Natural killer cell (primary cell): Measurements from ENCODE around the gene PPP1R12C. TPM values are rescaled to one million over a fixed set of nuclear protein-coding genes. Genes with fewer than 3 reads are reported as not detected.
"Not testable (repeated sequence)": the region's sequence is repeated elsewhere in the genome, so short reads cannot be mapped to it uniquely, and the experiment has no call there.

Experiments
- ATAC-seq, 3 donors: fragments of 150-1000 bp in 2 of 3; fragments of 200-7000 bp in 1 of 3; cut with Tn5 transposase; 1 replicate in 1 of 3; 2 replicates in 2 of 3; pipeline ENCODE4 v1.10.0; 2021; ENCODE audit warnings: mild to moderate bottlenecking in 2 of 3, moderate library complexity in 2 of 3
- DNase-seq, 2 donors: peaks; one replicate each; pipeline versions ENCODE4 v3.0.0 to v3.0.0-alpha.2; 2013 to 2021; ENCODE audit warnings: mixed read lengths in 1 of 2
- H3K27ac ChIP-seq: one replicate; pipeline ENCODE4 v1.5.1; 2013; ENCODE audit warnings: mild to moderate bottlenecking, low read length
- H3K27me3 ChIP-seq: one replicate; pipeline ENCODE4 v1.6.1; 2013; ENCODE audit warnings: low read length; ENCODE audit not compliant: control insufficient read depth, insufficient read depth
- H3K36me3 ChIP-seq: one replicate; pipeline ENCODE4 v1.6.1; 2013; ENCODE audit warnings: low read length; ENCODE audit not compliant: control insufficient read depth, insufficient read depth
- H3K4me1 ChIP-seq: one replicate; pipeline ENCODE4 v1.6.1; 2013; ENCODE audit warnings: low read length; ENCODE audit not compliant: control insufficient read depth, insufficient read depth
- H3K4me3 ChIP-seq: one replicate; pipeline ENCODE4 v1.5.1; 2013; ENCODE audit warnings: low read length
- H3K9me3 ChIP-seq: one replicate; pipeline ENCODE4 v1.6.1; 2013; ENCODE audit warnings: low read length; ENCODE audit not compliant: control insufficient read depth, insufficient read depth
- H3K27ac Mint-ChIP-seq, 2 donors: one replicate each; pipeline ENCODE4 v1.8.0; 2022; ENCODE audit warnings: mild to moderate bottlenecking in 2 of 2, mixed read lengths in 2 of 2, moderate library complexity in 1 of 2
- H3K27me3 Mint-ChIP-seq, 2 donors: one replicate each; pipeline ENCODE4 v1.8.0; 2022; ENCODE audit warnings: low read depth in 2 of 2, mixed read lengths in 2 of 2
- H3K36me3 Mint-ChIP-seq: one replicate; pipeline ENCODE4 v1.8.0; 2022; ENCODE audit warnings: mixed read lengths
- H3K4me1 Mint-ChIP-seq, 2 donors: one replicate each; pipeline ENCODE4 v1.8.0; 2022; ENCODE audit warnings: mixed read lengths in 2 of 2
- H3K4me3 Mint-ChIP-seq: one replicate; pipeline ENCODE4 v1.8.0; 2022; ENCODE audit warnings: mild to moderate bottlenecking, moderate library complexity, mixed read lengths
- H3K9me3 Mint-ChIP-seq, 2 donors: one replicate each; pipeline ENCODE4 v1.8.0; 2022; ENCODE audit warnings: mixed read lengths in 2 of 2
- CTCF ChIP-seq: fragments of 200-600 bp; IDR thresholded peaks from one replicate; pipeline ENCODE4 v1.8.0; 2022; ENCODE audit warnings: antibody characterized with exemption
- WGBS: methylation state at CpG from one replicate; pipeline ENCODE4 v1.1.7; 2013; ENCODE audit warnings: missing lambda C conversion rate; ENCODE audit not compliant: insufficient coverage; 5-methylcytosine and 5-hydroxymethylcytosine counted together
- intact Hi-C: fragments of 100-400 bp; cut with micrococcal nuclease; formaldehyde crosslinking; loops from one replicate; pipeline ENCODE4 v1.14.2; 2022
- total RNA-seq, 4 donors: library from RNA; stranded (reverse); fragments of 120-200 nt in 1 of 4; gene quantifications; one replicate each; pipeline versions ENCODE4 v1.2.3 to v1.2.4, GENCODE V29; 2013 to 2022

Gene PPP1R12C
- total RNA-seq, 3 donors from 2014 or later (not counting 1 experiment from before 2014, with no cell fraction given) = 162 to 178 (median 174) TPM

DNA sequence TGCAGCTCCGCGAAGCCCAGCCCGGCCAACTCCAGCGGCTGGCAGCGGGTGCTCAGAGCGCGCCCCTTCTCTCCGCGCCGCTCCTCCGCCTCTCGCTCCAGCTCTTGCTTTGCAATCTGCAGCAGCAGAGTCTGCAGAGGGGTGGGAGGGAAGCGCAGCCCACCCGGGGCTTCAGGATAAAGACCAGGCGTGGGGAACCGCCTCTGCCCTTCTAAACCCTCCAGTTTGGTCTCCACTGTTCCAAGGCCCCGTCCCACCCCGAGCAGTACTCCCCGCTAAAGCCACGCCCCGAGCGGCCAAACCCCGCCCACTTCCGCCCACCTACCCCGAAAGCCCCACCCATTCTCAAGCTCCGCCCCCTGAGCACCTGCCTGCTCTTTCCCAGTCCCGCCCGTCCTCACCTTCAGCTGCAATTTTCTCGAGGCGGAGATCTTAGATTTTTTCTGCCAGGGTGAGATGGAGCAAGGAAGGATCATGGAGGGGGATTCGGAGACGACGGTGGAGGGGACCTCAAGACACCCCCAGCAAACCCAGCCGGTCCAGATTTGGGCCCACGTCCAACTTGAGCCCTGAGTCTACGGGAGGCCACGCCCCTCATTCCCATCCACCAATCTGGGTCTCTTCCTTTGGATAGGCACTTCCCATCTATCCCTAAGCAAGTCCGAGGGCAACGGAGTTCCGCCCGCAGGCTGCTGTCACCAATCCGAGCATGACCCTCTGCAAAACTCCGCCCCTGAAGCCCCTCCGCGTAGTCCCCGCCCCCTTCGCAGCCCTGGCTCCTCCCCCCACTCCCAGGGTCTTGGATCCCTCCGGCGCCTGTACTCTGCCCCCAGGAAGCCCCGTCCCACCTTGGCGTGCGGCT lies 39.0 kb upstream of the PPP1R12C start:
- ATAC-seq (peak in 2 of 3 donors; percentile 21), DNase-seq (peak in 1 of 2 donors; percentile 56)
- Histone ChIP-seq H3K36me3 (no peaks in the 10 kb centered on the region), H3K4me3 (no peak overlapping the region), H3K27me3 (peaks cover 27% of the 10 kb centered on the region), H3K27ac (no peak overlapping the region), H3K9me3 (peaks cover 7% of the 10 kb centered on the region), H3K4me1 (peaks cover 28% of the 10 kb centered on the region)
- Mint-ChIP-seq H3K4me3 (no peak overlapping the region), H3K27me3 (peaks cover 8 to 21% of the 10 kb centered on the region in 2 donors), H3K9me3 (peaks cover 5 to 6% of the 10 kb centered on the region in 2 donors), H3K27ac (no peak overlapping the region), H3K36me3 (no peaks in the 10 kb centered on the region), H3K4me1 (peaks cover 16 to 40% of the 10 kb centered on the region in 2 donors)
- WGBS = 10% methylated on average over 52 of the region's 52 CpGs
- intact Hi-C loops = loop anchor here (10.0 kb wide), 1 partner anchor 502 kb away; no protein-coding TSS in a partner anchor
- no peak for TF ChIP-seq CTCF

GRCh38 chr19:55155784-55156183 lies 38.3 kb upstream of the PPP1R12C start:
- not testable (repeated sequence) for H3K4me3 Mint-ChIP-seq, H3K4me3 ChIP-seq, H3K9me3 Mint-ChIP-seq, H3K36me3 Mint-ChIP-seq, H3K27ac Mint-ChIP-seq, H3K36me3 ChIP-seq, H3K9me3 ChIP-seq, ATAC-seq, DNase-seq, H3K27ac ChIP-seq
- intact Hi-C loops = loop anchor here (10.0 kb wide), 1 partner anchor 501 kb away; no protein-coding TSS in a partner anchor
- Mint-ChIP-seq H3K27me3 (peaks cover 8 to 21% of the 10 kb centered on the region in 2 donors), H3K4me1 (peaks cover 17 to 39% of the 10 kb centered on the region in 2 donors)
- WGBS = 4% methylated on average over 5 of the region's 5 CpGs
- Histone ChIP-seq H3K4me1 (peaks cover 24% of the 10 kb centered on the region), H3K27me3 (peaks cover 22% of the 10 kb centered on the region)

DNA sequence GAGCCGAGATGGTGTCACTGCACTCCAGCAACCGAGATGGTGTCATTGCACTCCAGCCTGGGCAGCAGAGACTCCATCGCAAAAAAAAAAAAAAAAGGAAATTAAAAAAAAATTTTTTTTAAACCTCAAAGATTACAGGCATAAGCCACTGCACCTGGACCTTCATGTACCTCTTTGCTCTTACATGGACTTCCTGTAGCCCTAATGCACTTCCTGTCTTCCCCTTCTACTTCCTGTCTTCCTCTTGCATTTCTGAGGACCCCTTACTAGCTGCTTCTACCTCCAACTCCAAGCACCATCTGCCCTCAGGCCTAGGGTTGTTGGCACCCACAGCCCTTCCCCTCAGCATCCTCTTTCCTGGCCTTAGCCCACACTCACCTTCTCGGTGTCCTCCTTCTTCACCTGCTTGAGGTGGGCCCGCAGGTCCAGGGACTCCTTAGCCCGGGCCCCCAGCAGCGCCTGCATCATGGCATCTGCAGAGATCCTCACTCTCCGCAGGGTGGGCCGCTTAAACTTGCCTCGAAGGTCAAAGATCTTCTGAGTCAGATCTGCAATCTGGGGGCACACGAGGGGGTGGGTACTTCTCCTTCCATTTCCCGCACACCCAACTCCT lies 36.3 kb upstream of the PPP1R12C start:
- Mint-ChIP-seq H3K27ac (no peak overlapping the region), H3K4me1 (peaks cover 17 to 31% of the 10 kb centered on the region in 2 donors), H3K9me3 (peaks cover 5 to 6% of the 10 kb centered on the region in 2 donors), H3K36me3 (no peaks in the 10 kb centered on the region), H3K27me3 (peaks cover 1 to 26% of the 10 kb centered on the region in 2 donors), H3K4me3 (no peak overlapping the region)
- Histone ChIP-seq H3K9me3 (peaks cover 8% of the 10 kb centered on the region), H3K4me1 (peaks cover 19% of the 10 kb centered on the region), H3K27ac (no peak overlapping the region), H3K4me3 (no peak overlapping the region), H3K36me3 (no peaks in the 10 kb centered on the region), H3K27me3 (peaks cover 22% of the 10 kb centered on the region)
- 88% methylated on average over 11 of the region's 12 CpGs for WGBS
- no peak for ATAC-seq
- DNase-seq = no peak
- no peak for TF ChIP-seq CTCF
- intact Hi-C loops = loop anchor here (10.0 kb wide), 1 partner anchor 499 kb away; no protein-coding TSS in a partner anchor

- no peak for ATAC-seq
- peaks cover 19% of the 10 kb centered on the region for H3K4me1 ChIP-seq
- Mint-ChIP-seq H3K4me1 (peaks cover 17 to 31% of the 10 kb centered on the region in 2 donors), H3K27ac (peak overlapping the region; percentile 77), H3K36me3 (no peaks in the 10 kb centered on the region), H3K27me3 (peaks cover 12 to 26% of the 10 kb centered on the region in 2 donors), H3K4me3 (no peak overlapping the region), H3K9me3 (peaks cover 5 to 6% of the 10 kb centered on the region in 2 donors)
- no peak overlapping the region for H3K4me3 ChIP-seq
- no peaks in the 10 kb centered on the region for H3K36me3 ChIP-seq
- peak overlapping the region; percentile 45 for H3K27ac ChIP-seq
- H3K27me3 ChIP-seq = peaks cover 17% of the 10 kb centered on the region
- DNase-seq = no peak
- no peak for TF ChIP-seq CTCF
- intact Hi-C loops = loop anchor here (10.0 kb wide), 1 partner anchor 497 kb away; no protein-coding TSS in a partner anchor
- H3K9me3 ChIP-seq = peaks cover 8% of the 10 kb centered on the region
Measured at GRCh38 chr19:55152017-55152416, 34.6 kb upstream of the PPP1R12C start.
